GM12801 (cell line): Measurements from ENCODE around the gene SCD.

Experiments used
- TF ChIP-seq, protein P1 (sequence below): IDR thresholded peaks from one replicate; pipeline ENCODE4 v1.5.1; 2011; ENCODE audit warnings: control low read depth; ENCODE audit not compliant: insufficient read length; ENCODE audit errors: extremely low read depth

Gene SCD

DNA sequence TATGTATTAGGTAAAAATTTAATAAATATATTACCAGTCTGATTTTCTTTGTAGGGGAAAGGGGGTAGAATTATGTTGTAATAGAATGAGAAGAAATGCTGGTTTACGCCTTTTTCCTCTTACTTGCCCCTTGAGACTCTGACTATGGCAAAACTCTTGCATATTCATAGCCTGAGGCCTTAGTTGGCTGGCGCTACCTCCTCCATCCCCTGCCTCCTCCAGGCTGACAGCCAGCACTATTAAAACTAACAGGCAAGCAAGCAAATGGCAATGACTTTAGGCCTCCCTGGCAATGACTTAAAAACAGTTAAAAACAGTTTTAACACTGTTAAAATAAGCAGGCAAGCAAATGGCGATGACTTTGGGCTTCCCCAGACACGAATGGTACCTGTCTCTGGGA is 31.4 kb upstream of the SCD start:
- TF ChIP-seq, protein P1, sequence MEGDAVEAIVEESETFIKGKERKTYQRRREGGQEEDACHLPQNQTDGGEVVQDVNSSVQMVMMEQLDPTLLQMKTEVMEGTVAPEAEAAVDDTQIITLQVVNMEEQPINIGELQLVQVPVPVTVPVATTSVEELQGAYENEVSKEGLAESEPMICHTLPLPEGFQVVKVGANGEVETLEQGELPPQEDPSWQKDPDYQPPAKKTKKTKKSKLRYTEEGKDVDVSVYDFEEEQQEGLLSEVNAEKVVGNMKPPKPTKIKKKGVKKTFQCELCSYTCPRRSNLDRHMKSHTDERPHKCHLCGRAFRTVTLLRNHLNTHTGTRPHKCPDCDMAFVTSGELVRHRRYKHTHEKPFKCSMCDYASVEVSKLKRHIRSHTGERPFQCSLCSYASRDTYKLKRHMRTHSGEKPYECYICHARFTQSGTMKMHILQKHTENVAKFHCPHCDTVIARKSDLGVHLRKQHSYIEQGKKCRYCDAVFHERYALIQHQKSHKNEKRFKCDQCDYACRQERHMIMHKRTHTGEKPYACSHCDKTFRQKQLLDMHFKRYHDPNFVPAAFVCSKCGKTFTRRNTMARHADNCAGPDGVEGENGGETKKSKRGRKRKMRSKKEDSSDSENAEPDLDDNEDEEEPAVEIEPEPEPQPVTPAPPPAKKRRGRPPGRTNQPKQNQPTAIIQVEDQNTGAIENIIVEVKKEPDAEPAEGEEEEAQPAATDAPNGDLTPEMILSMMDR: no peak

DNA sequence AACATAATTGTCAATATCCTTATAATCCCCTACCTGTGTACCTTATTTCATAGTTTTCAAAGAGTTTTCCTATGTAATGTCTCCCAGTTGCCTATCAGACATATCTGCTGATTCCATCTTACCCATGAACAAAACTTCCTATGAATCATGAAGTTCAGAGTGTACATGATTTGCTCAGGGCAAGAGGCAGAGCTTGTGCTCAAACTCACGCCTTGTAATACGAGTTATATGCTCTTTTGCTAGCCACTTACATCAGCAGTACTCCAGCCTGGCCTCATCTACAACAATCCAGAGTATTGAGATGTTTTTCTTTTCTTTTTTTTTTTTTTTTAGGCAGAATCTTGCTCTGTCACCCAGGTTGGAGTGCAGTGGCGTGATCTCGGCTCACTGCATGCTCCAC is 28.8 kb upstream of the SCD start:
- TF ChIP-seq, protein P1: no peak

DNA sequence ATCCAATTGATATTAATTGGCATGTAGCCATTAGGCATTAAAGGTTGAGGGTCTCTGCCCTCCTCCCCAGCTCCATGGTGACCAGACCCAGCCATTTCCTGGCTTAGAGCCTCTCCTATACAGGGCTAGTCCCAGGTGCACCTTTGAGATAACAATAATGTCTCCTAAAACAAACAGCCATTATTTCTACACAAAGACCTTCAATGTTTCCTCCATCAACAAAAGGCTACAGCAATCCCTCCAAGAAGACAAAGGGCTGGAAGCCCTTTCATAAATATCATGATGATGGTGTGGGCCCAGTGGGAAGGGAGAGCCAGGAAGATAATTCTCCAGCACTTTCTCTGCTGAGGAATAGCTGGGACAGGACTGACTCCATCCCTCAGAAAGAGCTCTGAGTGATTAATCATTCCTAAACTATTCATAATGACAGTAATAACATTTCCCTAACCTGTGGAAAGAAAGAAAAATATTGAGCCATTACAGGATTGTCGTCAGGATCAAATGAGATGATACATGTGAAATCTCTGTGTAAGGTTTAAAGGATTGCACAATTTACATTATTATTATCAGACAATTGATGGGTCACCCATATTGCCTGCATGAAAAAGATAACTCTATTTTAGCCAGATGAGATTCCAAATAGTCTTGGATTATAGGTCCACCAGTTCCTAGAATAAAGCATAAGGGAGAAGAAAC is 27.2 kb upstream of the SCD start:
- TF ChIP-seq, protein P1: no peak

DNA sequence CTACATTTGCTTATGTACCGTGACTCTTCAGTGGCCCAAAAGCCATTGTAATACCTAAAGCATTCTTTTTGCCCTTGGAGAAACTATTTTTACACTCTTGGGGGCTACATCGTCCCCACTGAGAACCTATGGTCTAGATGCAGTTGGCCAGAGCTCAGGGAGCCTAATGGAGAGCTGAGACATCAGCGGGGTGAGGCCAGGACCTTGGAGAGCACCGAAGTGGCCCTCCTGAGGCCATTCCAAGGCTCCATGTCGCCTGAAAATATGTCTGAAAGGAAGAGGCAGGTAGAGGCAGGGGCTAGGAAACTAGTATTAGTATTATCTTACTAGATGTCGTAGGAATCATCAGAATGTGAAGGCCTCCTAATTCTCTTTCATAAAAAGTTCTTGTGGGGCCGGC is 21.9 kb upstream of the SCD start:
- TF ChIP-seq, protein P1: no peak

DNA sequence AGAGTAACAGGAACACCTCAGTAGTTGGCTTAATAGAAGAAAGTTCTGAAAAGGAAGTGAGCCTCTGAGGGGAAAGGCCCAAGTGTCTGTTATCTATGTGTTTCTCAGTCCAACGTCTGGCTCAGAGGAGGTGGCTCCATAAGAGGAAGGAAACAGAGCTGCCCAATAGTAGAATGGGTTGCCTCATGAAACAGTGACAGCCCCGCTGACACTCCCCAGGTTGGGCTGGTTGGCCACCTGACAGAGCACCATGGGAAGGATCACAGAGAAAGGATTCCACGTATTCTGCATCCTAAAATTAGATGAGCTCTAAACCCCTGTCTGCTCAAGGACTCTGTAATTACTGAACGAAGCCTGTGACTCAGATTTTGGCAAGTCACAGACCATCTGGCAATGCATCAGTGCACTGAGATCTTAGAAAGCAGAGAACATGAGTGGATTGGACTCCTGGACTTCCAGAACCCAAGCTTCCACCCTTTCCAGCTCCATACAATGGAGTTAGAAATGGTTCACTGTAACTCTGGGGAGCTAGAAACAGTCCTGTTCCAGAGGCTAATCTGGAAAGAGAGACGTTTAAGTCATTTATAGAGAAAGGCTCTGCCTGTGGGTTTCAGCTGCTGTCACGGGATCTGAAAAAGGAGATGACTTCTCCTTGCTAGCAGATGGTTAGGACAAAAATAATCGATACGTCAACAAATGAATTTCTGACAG is 19.9 kb upstream of the SCD start:
- TF ChIP-seq, protein P1: no peak

DNA sequence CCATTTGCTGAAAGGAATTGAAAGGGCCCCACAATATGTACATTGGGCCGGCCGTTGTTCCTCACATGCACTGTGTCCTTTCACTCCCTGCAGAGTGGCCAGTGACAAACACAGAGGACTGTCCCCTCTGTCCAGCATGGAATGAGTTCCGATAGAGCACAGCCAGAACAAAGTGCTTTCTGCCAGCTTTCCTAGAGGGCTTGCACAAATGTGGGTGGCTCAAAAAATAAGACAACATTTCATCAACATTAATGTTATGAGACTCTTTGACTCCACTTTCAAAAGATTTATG is 19.4 kb upstream of the SCD start:
- TF ChIP-seq, protein P1: no peak

DNA sequence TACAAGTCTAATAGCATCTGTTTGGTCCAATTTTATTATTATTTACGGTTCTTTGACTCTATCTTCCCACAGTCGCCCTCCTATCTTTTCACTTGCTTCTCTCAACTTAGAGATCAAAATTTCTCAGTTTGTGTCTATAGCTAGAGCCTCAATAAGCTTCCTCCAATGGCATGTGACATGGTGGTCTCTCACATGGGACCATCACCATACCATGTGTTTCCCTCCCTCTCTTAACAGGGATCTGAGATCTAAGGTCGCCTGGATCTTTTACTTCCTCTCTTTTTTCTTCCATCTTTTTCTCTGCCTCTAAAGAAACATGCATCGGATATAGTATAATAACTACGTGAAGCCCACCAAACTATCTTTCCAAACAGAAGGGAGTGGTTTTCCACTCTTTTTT is 18.8 kb upstream of the SCD start:
- TF ChIP-seq, protein P1: no peak
